ENCODE measurements around the gene ABAT. TPM values are rescaled to one million over a fixed set of nuclear protein-coding genes. Genes with fewer than 3 reads are reported as not detected.
"Not testable (repeated sequence)": the region's sequence is repeated elsewhere in the genome, so short reads cannot be mapped to it uniquely, and the experiment has no call there.

The ABAT gene
- total RNA-seq, 1 experiment from 2014 or later = 0.92 TPM

- no peak for DNase-seq (ENCODE audit: low read depth, low spot score)
These were observed 27.9 kb upstream of the ABAT start for GRCh38 chr16:8646326-8647053.

GRCh38 chr16:8647721-8648318 lies 26.6 kb upstream of the ABAT start:
- no peak for DNase-seq (ENCODE audit: low read depth, low spot score)
- in situ Hi-C loops (cut with HindIII; ENCODE audit: low pct_unique_long_range_greater_than_20kb, low sequenced_read_pairs) = no loop called here

More at GRCh38 chr16:8646326-8647053, 27.9 kb upstream of the ABAT start:
- in situ Hi-C loops (cut with HindIII; ENCODE audit: low pct_unique_long_range_greater_than_20kb, low sequenced_read_pairs) = no loop called here

- no peak for DNase-seq (ENCODE audit: low read depth, low spot score)
- in situ Hi-C loops (cut with HindIII; ENCODE audit: low pct_unique_long_range_greater_than_20kb, low sequenced_read_pairs) = no loop called here
These were observed 25.5 kb upstream of the ABAT start for GRCh38 chr16:8648877-8649276.

GRCh38 chr16:8649829-8650554 lies 24.4 kb upstream of the ABAT start:
- DNase-seq (ENCODE audit: low read depth, low spot score) = no peak
- in situ Hi-C loops (cut with HindIII; ENCODE audit: low pct_unique_long_range_greater_than_20kb, low sequenced_read_pairs) = no loop called here

- peak; percentile 53 for DNase-seq (ENCODE audit: low read depth, low spot score)
- in situ Hi-C loops (cut with HindIII; ENCODE audit: low pct_unique_long_range_greater_than_20kb, low sequenced_read_pairs) = not testable (repeated sequence)
These were observed 22.5 kb upstream of the ABAT start for GRCh38 chr16:8651958-8652357.

GRCh38 chr16:8655184-8655717 lies 19.2 kb upstream of the ABAT start:
- DNase-seq (ENCODE audit: low read depth, low spot score) = peak; percentile 69
- in situ Hi-C loops (cut with HindIII; ENCODE audit: low pct_unique_long_range_greater_than_20kb, low sequenced_read_pairs) = no loop called here

- in situ Hi-C loops (cut with HindIII; ENCODE audit: low pct_unique_long_range_greater_than_20kb, low sequenced_read_pairs) = no loop called here
- DNase-seq (ENCODE audit: low read depth, low spot score) = no peak
These were observed 18.0 kb upstream of the ABAT start for GRCh38 chr16:8656376-8656775.

- DNase-seq (ENCODE audit: low read depth, low spot score) = peak; percentile 78
- in situ Hi-C loops (cut with HindIII; ENCODE audit: low pct_unique_long_range_greater_than_20kb, low sequenced_read_pairs) = no loop called here
These were observed 13.5 kb upstream of the ABAT start for GRCh38 chr16:8660841-8661301.

- in situ Hi-C loops (cut with HindIII; ENCODE audit: low pct_unique_long_range_greater_than_20kb, low sequenced_read_pairs) = no loop called here
- DNase-seq (ENCODE audit: low read depth, low spot score) = no peak
These were observed 12.7 kb upstream of the ABAT start for GRCh38 chr16:8661703-8662102.

GRCh38 chr16:8663192-8664089 lies 11.0 kb upstream of the ABAT start:
- DNase-seq (ENCODE audit: low read depth, low spot score) = no peak
- in situ Hi-C loops (cut with HindIII; ENCODE audit: low pct_unique_long_range_greater_than_20kb, low sequenced_read_pairs) = no loop called here

- in situ Hi-C loops (cut with HindIII; ENCODE audit: low pct_unique_long_range_greater_than_20kb, low sequenced_read_pairs) = no loop called here
- DNase-seq (ENCODE audit: low read depth, low spot score) = no peak
These were observed 8.9 kb upstream of the ABAT start for GRCh38 chr16:8665529-8665928.

- in situ Hi-C loops (cut with HindIII; ENCODE audit: low pct_unique_long_range_greater_than_20kb, low sequenced_read_pairs) = no loop called here
- no peak for DNase-seq (ENCODE audit: low read depth, low spot score)
These were observed 6.9 kb upstream of the ABAT start for GRCh38 chr16:8667492-8667891.

GRCh38 chr16:8668113-8668512 lies 6.3 kb upstream of the ABAT start:
- no peak for DNase-seq (ENCODE audit: low read depth, low spot score)
- in situ Hi-C loops (cut with HindIII; ENCODE audit: low pct_unique_long_range_greater_than_20kb, low sequenced_read_pairs) = no loop called here

GRCh38 chr16:8669481-8669880 lies 4.9 kb upstream of the ABAT start:
- in situ Hi-C loops (cut with HindIII; ENCODE audit: low pct_unique_long_range_greater_than_20kb, low sequenced_read_pairs) = no loop called here
- DNase-seq (ENCODE audit: low read depth, low spot score) = no peak

GRCh38 chr16:8670014-8670560 lies 4.3 kb upstream of the ABAT start:
- in situ Hi-C loops (cut with HindIII; ENCODE audit: low pct_unique_long_range_greater_than_20kb, low sequenced_read_pairs) = no loop called here

GRCh38 chr16:8673611-8674412 lies 605 bp upstream of the ABAT start:
- peak; percentile 14 for DNase-seq (ENCODE audit: low read depth, low spot score)
- in situ Hi-C loops (cut with HindIII; ENCODE audit: low pct_unique_long_range_greater_than_20kb, low sequenced_read_pairs) = no loop called here

More at GRCh38 chr16:8670014-8670560, 4.3 kb upstream of the ABAT start:
- no peak for DNase-seq (ENCODE audit: low read depth, low spot score)
